PC-3 (cell line): ENCODE data around the gene NINJ2. TPM values are rescaled to one million over a fixed set of nuclear protein-coding genes. Genes with fewer than 3 reads are reported as not detected.

Experiments
- ATAC-seq: fragments of 200-7000 bp; cut with Tn5 transposase; 2 replicates; pipeline ENCODE4 v1.9.1; 2020; ENCODE audit warnings: mild to moderate bottlenecking, moderate library complexity
- BruUV-seq: library from RNA; stranded (reverse); fragments of 400-500 nt; replicated peaks from 2 replicates; lab custom pipeline; 2021; lab: Mats Ljungman, UMichigan
- CTCF ChIA-PET: fragments of 300-600 bp; sonication (Branson Sonifier 250); formaldehyde crosslinking; loops from one replicate; lab custom pipeline; 2022; ENCODE audit warnings: antibody characterized with exemption; lab: Charles Lee
- POLR2A ChIA-PET: fragments of 300-600 bp; sonication (Branson Sonifier 250); formaldehyde crosslinking; loops from one replicate; lab custom pipeline; 2022; ENCODE audit warnings: antibody characterized with exemption; ENCODE audit not compliant: unreplicated experiment; lab: Charles Lee
- DNase-seq: peaks from one replicate; pipeline ENCODE4 v3.0.0-alpha.2; 2015
- H2AFZ ChIP-seq: fragments of 300-600 bp; sonication (generic); 2 replicates; pipeline ENCODE4 v1.6.0; 2016; ENCODE audit warnings: antibody characterized with exemption, low read length
- H3F3A ChIP-seq: fragments of 300-600 bp; sonication (generic); one replicate; pipeline ENCODE4 v1.6.0; 2017; ENCODE audit warnings: antibody characterized with exemption, low read length, control low read depth, mild to moderate bottlenecking; ENCODE audit not compliant: unreplicated experiment
- H3K27ac ChIP-seq: fragments of 300-600 bp; sonication (generic); 2 replicates; pipeline ENCODE4 v1.5.1; 2016; ENCODE audit warnings: mild to moderate bottlenecking, low read length
- H3K27me3 ChIP-seq: fragments of 300-600 bp; sonication (generic); 2 replicates; pipeline ENCODE4 v1.6.1; 2016; ENCODE audit warnings: low read length, mixed read lengths
- H3K36me3 ChIP-seq: fragments of 300-600 bp; sonication (generic); 2 replicates; pipeline ENCODE4 v1.6.1; 2016; ENCODE audit warnings: low read depth, mixed run types, low read length, mixed read lengths
- H3K4me1 ChIP-seq: fragments of 300-600 bp; sonication (generic); 2 replicates; pipeline ENCODE4 v1.5.1; 2016; ENCODE audit warnings: low read length; ENCODE audit not compliant: insufficient read depth
- H3K4me2 ChIP-seq: fragments of 300-600 bp; sonication (generic); 2 replicates; pipeline ENCODE4 v1.6.0; 2016; ENCODE audit warnings: low read length
- H3K4me3 ChIP-seq: fragments of 300-600 bp; sonication (generic); 2 replicates; pipeline ENCODE4 v1.5.1; 2016; ENCODE audit warnings: mild to moderate bottlenecking, low read length, mixed read lengths
- H3K79me2 ChIP-seq: fragments of 300-600 bp; sonication (generic); 2 replicates; pipeline ENCODE4 v1.6.1; 2017; ENCODE audit warnings: low read length, mixed read lengths
- H3K9ac ChIP-seq: fragments of 300-600 bp; sonication (generic); 2 replicates; pipeline ENCODE4 v1.6.0; 2016; ENCODE audit warnings: mild to moderate bottlenecking, low read length
- H3K9me2 ChIP-seq: fragments of 300-600 bp; sonication (generic); replicated peaks from 2 replicates; pipeline ENCODE4 v1.6.1; 2016; ENCODE audit warnings: mixed run types, low read length, mixed read lengths
- H3K9me3 ChIP-seq: fragments of 300-600 bp; sonication (generic); 2 replicates; pipeline ENCODE4 v1.6.1; 2016; ENCODE audit warnings: low read length, mixed read lengths
- H4K20me1 ChIP-seq: fragments of 300-600 bp; sonication (generic); 2 replicates; pipeline ENCODE4 v1.6.1; 2016; ENCODE audit warnings: low read length, mixed read lengths
- EZH2 ChIP-seq: fragments of 300-600 bp; sonication (generic); IDR thresholded peaks from one replicate; pipeline ENCODE4 v1.6.1; 2017; ENCODE audit warnings: antibody characterized with exemption, mild to moderate bottlenecking, low read length; ENCODE audit not compliant: unreplicated experiment
- EZH2phosphoT487 ChIP-seq: fragments of 300-600 bp; sonication (generic); IDR thresholded peaks from 2 replicates; pipeline ENCODE4 v1.6.1; 2018; ENCODE audit warnings: mild to moderate bottlenecking, antibody characterized with exemption, low read length, borderline replicate concordance
- intact Hi-C: fragments of 100-400 bp; cut with micrococcal nuclease; formaldehyde crosslinking; loops from 2 replicates; pipeline ENCODE4 v1.9.0; 2023
- total RNA-seq: library from RNA; depleted of rRNA; stranded (reverse); fragments of >200 nt; gene quantifications from 2 replicates; pipeline ENCODE4 v1.2.3, GENCODE V29; 2014
- TF ChIP-seq, protein P1 (sequence below): fragments of 300-600 bp; sonication (generic); conservative IDR thresholded peaks from 2 replicates; pipeline ENCODE4 v1.5.1; 2017; ENCODE audit warnings: antibody characterized with exemption, low read depth, mild to moderate bottlenecking, low read length

The NINJ2 gene
- total RNA-seq, 1 experiment from 2014 or later, result not detected

DNA sequence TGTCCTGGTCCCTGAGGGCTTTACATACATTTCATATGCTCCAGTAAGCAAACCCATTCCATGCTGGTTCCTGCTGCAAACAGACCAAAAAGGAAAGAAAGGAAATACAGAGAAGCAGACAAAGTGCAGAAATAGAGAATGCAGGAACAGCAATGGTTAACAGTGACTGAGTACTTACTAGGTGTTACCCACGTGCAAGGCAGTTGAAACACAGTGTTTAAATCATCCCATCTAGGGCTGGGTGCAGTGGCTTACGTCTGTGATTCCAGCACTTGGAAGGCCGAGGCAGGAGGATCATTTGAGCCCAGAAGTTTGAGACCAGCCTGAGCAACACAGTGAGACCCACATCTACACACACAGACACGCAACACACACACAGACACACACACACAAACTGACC is 21.2 kb upstream of the NINJ2 start:
- no peaks in the 10 kb centered on the region for H3F3A ChIP-seq
- H3K27me3 ChIP-seq, result no peaks in the 10 kb centered on the region
- no peaks in the 10 kb centered on the region for H3K4me1 ChIP-seq
- H3K9me2 ChIP-seq, result no peaks in the 10 kb centered on the region
- no peak overlapping the region for H2AFZ ChIP-seq
- H3K36me3 ChIP-seq, result no peaks in the 10 kb centered on the region
- no peak overlapping the region for H3K4me2 ChIP-seq
- H3K9ac ChIP-seq, result no peak overlapping the region
- ATAC-seq (no peak), DNase-seq (no peak)
- H3K79me2 ChIP-seq, result no peaks in the 10 kb centered on the region
- no peak overlapping the region for H3K4me3 ChIP-seq
- TF ChIP-seq EZH2 (no peak), EZH2phosphoT487 (no peak)
- TF ChIP-seq, protein P1, sequence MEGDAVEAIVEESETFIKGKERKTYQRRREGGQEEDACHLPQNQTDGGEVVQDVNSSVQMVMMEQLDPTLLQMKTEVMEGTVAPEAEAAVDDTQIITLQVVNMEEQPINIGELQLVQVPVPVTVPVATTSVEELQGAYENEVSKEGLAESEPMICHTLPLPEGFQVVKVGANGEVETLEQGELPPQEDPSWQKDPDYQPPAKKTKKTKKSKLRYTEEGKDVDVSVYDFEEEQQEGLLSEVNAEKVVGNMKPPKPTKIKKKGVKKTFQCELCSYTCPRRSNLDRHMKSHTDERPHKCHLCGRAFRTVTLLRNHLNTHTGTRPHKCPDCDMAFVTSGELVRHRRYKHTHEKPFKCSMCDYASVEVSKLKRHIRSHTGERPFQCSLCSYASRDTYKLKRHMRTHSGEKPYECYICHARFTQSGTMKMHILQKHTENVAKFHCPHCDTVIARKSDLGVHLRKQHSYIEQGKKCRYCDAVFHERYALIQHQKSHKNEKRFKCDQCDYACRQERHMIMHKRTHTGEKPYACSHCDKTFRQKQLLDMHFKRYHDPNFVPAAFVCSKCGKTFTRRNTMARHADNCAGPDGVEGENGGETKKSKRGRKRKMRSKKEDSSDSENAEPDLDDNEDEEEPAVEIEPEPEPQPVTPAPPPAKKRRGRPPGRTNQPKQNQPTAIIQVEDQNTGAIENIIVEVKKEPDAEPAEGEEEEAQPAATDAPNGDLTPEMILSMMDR, result no peak
- no peak overlapping the region for H3K27ac ChIP-seq
- no peaks in the 10 kb centered on the region for H3K9me3 ChIP-seq
- intact Hi-C loops, result no loop called here
- H4K20me1 ChIP-seq, result no peaks in the 10 kb centered on the region
- POLR2A ChIA-PET, result no interaction called here
- BruUV-seq, result no TSS peak
- CTCF ChIA-PET, result no interaction called here

DNA sequence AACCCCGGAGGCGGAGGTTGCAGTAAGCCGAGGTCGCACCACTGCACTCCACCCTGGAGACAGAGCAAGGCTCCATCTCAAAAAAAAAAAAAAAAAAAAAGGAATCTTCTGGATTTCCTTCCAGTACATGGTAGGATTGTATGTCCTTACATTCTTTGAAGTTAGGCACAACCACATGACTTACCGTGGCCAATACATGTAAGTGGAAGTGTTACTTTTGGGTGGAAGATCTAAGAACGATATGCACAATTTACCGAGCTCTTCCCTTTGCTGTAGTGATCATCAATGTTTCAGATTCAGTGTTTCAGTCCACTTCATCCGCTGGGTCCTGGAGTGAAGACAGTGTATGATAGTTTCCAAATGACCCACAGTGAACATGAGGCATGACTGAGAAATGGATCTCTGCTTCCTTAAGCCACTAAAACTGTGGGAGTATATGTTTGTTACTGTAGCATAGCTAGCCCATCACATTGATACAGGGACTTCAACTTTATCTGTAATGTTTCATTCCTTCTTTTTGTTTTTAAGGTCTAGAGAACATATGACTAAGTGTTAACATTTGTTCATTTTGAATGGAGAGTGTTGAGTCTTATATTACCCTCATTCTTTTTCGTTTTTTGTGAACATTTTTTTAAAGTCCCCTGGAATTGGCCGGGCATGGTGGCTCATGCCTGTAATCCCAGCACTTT is 18.5 kb upstream of the NINJ2 start:
- Histone ChIP-seq H3K9me3 (no peaks in the 10 kb centered on the region), H3K79me2 (no peaks in the 10 kb centered on the region), H3K4me1 (no peaks in the 10 kb centered on the region), H3K4me2 (no peak overlapping the region), H3F3A (no peaks in the 10 kb centered on the region), H3K9me2 (no peaks in the 10 kb centered on the region), H4K20me1 (no peaks in the 10 kb centered on the region), H2AFZ (no peak overlapping the region), H3K27ac (no peak overlapping the region), H3K36me3 (no peaks in the 10 kb centered on the region), H3K9ac (no peak overlapping the region), H3K4me3 (no peak overlapping the region), H3K27me3 (no peaks in the 10 kb centered on the region)
- no peak for ATAC-seq
- no TSS peak for BruUV-seq
- CTCF ChIA-PET, result no interaction called here
- no peak for TF ChIP-seq EZH2
- TF ChIP-seq, protein P1, result no peak
- no peak for TF ChIP-seq EZH2phosphoT487
- intact Hi-C loops, result no loop called here
- DNase-seq, result no peak
- POLR2A ChIA-PET, result no interaction called here
